ENCODE data around the gene CDKN2AIPNL. TPM values are rescaled to one million over a fixed set of nuclear protein-coding genes. Genes with fewer than 3 reads are reported as not detected.

CDKN2AIPNL gene
- total and polyA plus RNA-seq, 2 of the 13 experiments (the other 11 are each of a cell fraction or from before 2014, with no cell fraction given): 17.4 to 46.5 TPM

- peaks cover 49% of the 10 kb centered on the region for H3K79me2 ChIP-seq (ENCODE audit: insufficient read depth, low read length)
- H3K36me3 ChIP-seq (replicated peaks in 1 of 2; ENCODE audit: control insufficient read depth in 1 of 2, insufficient read depth in 2 of 2, low read length in 2 of 2): peaks cover 3 to 12% of the 10 kb centered on the region in 2 experiments; a peak in 3 of 5 replicates
- peak within 1 kb of the TSS; percentile 100 for H3K9ac ChIP-seq (ENCODE audit: insufficient read depth, low read depth, low read length)
- CTCF ChIA-PET (ENCODE audit: low intra/inter-chr PET ratio, low total read pairs): no interaction called here
- no peaks in the 10 kb centered on the region for H3K9me3 ChIP-seq (ENCODE audit: low read length)
- peak within 1 kb of the TSS; percentile 90 to 99 (median 98) for H3K4me3 ChIP-seq (replicated peaks in 1 of 3; ENCODE audit: insufficient read depth in 1 of 3, low read depth in 2 of 3, low read length in 3 of 3)
- no TSS peak for BruUV-seq (replicated peaks)
- H3K27ac ChIP-seq (ENCODE audit: extremely low read length, insufficient read depth, low read length): peak within 1 kb of the TSS; percentile 99
- in situ Hi-C loops (cut with HindIII; ENCODE audit: extremely low pct_ligation_motif_present, low pct_unique_long_range_greater_than_20kb): no loop called here
- intact Hi-C loops (cut with micrococcal nuclease; ENCODE audit: unreplicated experiment): loop anchor here (5.0 kb wide), 1 partner anchor 41 kb away; the partner anchor contains the start of gene CDKN2AIPNL
- peaks cover 45% of the 10 kb centered on the region for H3K4me1 ChIP-seq (ENCODE audit: insufficient read depth, low read length)
- 0% methylated on average over 15 of the region's 74 CpGs for WGBS (ENCODE audit: low lambda C conversion rate)
- peak within 1 kb of the TSS; percentile 78 for H3K4me2 ChIP-seq (ENCODE audit: low read depth, low read length)
- peak; percentile 71 for ATAC-seq
- POLR2A ChIA-PET: interaction anchor here (0.6 to 1.8 kb wide), 15 partner anchors 11 to 278 kb away, joined by 3 to 10 read pairs (median 4); partner anchors contain the start of genes PPP2CA and SEC24A
- H3K27me3 ChIP-seq (ENCODE audit: control insufficient read depth in 1 of 2, insufficient read depth in 2 of 2, low read length in 2 of 2): no peaks in the 10 kb centered on the region; a peak in 1 of 5 replicates
- H4K20me1 ChIP-seq (ENCODE audit: insufficient read depth, low read length): peaks cover 35% of the 10 kb centered on the region
- DNase-seq (ENCODE audit: low spot score): peak; percentile 99
- peak; percentile 96 for FAIRE-seq
- H2AFZ ChIP-seq (ENCODE audit: low read length): peak within 1 kb of the TSS; percentile 77
- TF ChIP-seq HNRNPL (IDR thresholded peaks at IDR 0.05; ENCODE audit: low read depth, low read length) (no peak), FOXK2 (IDR thresholded peaks at IDR 0.05) (peak; percentile 99), IKZF4 (CRISPR knock-in tag; IDR thresholded peaks at IDR 0.05; ENCODE audit: borderline replicate concordance, low read depth, not compliant biosample characterization) (no peak), NAIF1 (CRISPR knock-in tag; IDR thresholded peaks at IDR 0.05; ENCODE audit: borderline replicate concordance) (peak; percentile 86), KMT2B (CRISPR knock-in tag; IDR thresholded peaks at IDR 0.05) (peak; percentile 92), DNMT1 (CRISPR knock-in tag; IDR thresholded peaks at IDR 0.05) (no peak), GABPB1 (CRISPR knock-in tag; IDR thresholded peaks at IDR 0.05) (peak; percentile 89), TRIM22 (IDR thresholded peaks at IDR 0.05) (peak; percentile 86; the same call in 1 of the 2 replicates), MTA3 (CRISPR knock-in tag; IDR thresholded peaks at IDR 0.05) (no peak), SUZ12 (IDR thresholded peaks at IDR 0.05; ENCODE audit: low read depth, low read length) (no peak), PRDM10 (CRISPR knock-in tag; IDR thresholded peaks at IDR 0.05; ENCODE audit: low read depth) (peak; percentile 99), AHR (CRISPR knock-in tag; IDR thresholded peaks at IDR 0.05) (peak; percentile 85; the same call in 1 of the 2 replicates), FLYWCH1 (CRISPR knock-in tag; IDR thresholded peaks at IDR 0.05) (no peak), SAP130 (CRISPR knock-in tag; IDR thresholded peaks at IDR 0.05; ENCODE audit: low read depth) (peak; percentile 96)
- TF ChIP-seq, protein P1, sequence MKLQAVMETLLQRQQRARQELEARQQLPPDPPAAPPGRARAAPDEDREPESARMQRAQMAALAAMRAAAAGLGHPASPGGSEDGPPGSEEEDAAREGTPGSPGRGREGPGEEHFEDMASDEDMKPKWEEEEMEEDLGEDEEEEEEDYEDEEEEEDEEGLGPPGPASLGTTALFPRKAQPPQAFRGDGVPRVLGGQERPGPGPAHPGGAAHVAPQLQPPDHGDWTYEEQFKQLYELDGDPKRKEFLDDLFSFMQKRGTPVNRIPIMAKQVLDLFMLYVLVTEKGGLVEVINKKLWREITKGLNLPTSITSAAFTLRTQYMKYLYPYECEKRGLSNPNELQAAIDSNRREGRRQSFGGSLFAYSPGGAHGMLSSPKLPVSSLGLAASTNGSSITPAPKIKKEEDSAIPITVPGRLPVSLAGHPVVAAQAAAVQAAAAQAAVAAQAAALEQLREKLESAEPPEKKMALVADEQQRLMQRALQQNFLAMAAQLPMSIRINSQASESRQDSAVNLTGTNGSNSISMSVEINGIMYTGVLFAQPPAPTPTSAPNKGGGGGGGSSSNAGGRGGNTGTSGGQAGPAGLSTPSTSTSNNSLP (IDR thresholded peaks at IDR 0.05; ENCODE audit: low read depth, low read length): peak; percentile 84
Observed at GRCh38 chr5:134370871-134371833, 40.5 kb downstream of the CDKN2AIPNL start, which contains the start of gene UBE2B. TSS of gene UBE2B (plus strand) at chr5:134371569. CDS start at chr5:134371596, 27 bp downstream.

Data from HepG2 (cell line).